Uterus (tissue), 2 donors: ENCODE measurements around the gene UBIAD1.

ENCODE experiments used
- POLR2A ChIP-seq, 2 donors: fragments of 450-650 bp; IDR thresholded peaks; one replicate each; pipeline ENCODE4 v1.6.1; 2016; ENCODE audit warnings: antibody characterized with exemption in 2 of 2, mild to moderate bottlenecking in 1 of 2, moderate library complexity in 1 of 2
- TF ChIP-seq, protein P1 (sequence below), 4 experiments: fragments of 200-600 bp in 2 of 4; fragments of 450-650 bp in 2 of 4; sonication (generic) in 2 of 4; IDR thresholded peaks; one replicate each; pipeline ENCODE4 v1.5.1; 2016 to 2019; ENCODE audit warnings: antibody characterized with exemption in 4 of 4, mild to moderate bottlenecking in 2 of 4, moderate library complexity in 1 of 4

DNA sequence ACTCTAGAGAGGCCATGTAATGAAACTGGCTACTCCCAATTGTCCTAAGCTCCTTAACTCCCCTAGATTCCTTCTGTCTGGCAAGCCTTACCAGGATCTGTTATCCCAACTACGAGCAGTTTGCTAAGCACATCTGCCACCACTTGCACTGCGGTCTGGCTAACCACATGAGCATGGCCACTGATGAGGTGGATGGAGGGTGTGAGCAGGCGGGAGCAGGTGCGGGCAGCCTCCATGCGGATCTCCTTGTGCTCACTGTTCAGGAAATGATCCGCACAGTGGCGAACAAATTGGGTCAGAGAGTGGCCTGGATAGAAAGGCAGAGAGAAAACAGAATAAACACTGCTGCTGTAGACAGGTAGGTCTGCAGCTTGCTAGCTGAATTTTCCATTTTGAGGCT is 34.7 kb upstream of the UBIAD1 start:
- TF ChIP-seq POLR2A (IDR thresholded peaks at IDR 0.05), result no peak
- TF ChIP-seq, protein P1, sequence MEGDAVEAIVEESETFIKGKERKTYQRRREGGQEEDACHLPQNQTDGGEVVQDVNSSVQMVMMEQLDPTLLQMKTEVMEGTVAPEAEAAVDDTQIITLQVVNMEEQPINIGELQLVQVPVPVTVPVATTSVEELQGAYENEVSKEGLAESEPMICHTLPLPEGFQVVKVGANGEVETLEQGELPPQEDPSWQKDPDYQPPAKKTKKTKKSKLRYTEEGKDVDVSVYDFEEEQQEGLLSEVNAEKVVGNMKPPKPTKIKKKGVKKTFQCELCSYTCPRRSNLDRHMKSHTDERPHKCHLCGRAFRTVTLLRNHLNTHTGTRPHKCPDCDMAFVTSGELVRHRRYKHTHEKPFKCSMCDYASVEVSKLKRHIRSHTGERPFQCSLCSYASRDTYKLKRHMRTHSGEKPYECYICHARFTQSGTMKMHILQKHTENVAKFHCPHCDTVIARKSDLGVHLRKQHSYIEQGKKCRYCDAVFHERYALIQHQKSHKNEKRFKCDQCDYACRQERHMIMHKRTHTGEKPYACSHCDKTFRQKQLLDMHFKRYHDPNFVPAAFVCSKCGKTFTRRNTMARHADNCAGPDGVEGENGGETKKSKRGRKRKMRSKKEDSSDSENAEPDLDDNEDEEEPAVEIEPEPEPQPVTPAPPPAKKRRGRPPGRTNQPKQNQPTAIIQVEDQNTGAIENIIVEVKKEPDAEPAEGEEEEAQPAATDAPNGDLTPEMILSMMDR (IDR thresholded peaks at IDR 0.05), result no peak
